Stomach (tissue), 9 donors: ENCODE results near the gene CHST14. TPM values are rescaled to one million over a fixed set of nuclear protein-coding genes. Genes with fewer than 3 reads are reported as not detected.

Experiments
- DNase-seq, 2 donors: peaks; one replicate each; pipeline versions ENCODE4 v3.0.0 to v3.0.0-alpha.2; 2013 to 2019
- H3K27ac ChIP-seq, 5 donors: fragments of 200-600 bp in 4 of 5; sonication (generic) in 4 of 5; one replicate each; pipeline ENCODE4 v1.5.1; 2013 to 2019; ENCODE audit warnings: mild to moderate bottlenecking in 1 of 5, moderate library complexity in 1 of 5
- H3K27me3 ChIP-seq, 3 donors: fragments of 200-600 bp; sonication (generic); one replicate each; pipeline ENCODE4 v1.5.1; 2017 to 2019; ENCODE audit warnings: mixed run types in 1 of 3
- H3K36me3 ChIP-seq, 4 donors: fragments of 200-600 bp; sonication (generic); 1 replicate in 3 of 4; 2 replicates in 1 of 4; pipeline ENCODE4 v1.5.1; 2016 to 2019
- H3K4me1 ChIP-seq, 4 donors: fragments of 200-600 bp; sonication (generic); one replicate each; pipeline ENCODE4 v1.5.1; 2016 to 2019
- H3K4me3 ChIP-seq, 4 donors: fragments of 200-600 bp; sonication (generic) in 3 of 4; one replicate each; pipeline ENCODE4 v1.5.1; 2016 to 2019; ENCODE audit warnings: mild to moderate bottlenecking in 1 of 4
- H3K9me3 ChIP-seq, 4 donors: fragments of 200-600 bp; sonication (generic); one replicate each; pipeline ENCODE4 v1.5.1; 2016 to 2019
- CTCF ChIP-seq, 7 experiments: fragments of 450-650 bp in 4 of 7; fragments of 200-600 bp in 3 of 7; sonication (generic) in 3 of 7; IDR thresholded peaks; one replicate each; pipeline ENCODE4 v1.5.1; 2016 to 2019; ENCODE audit warnings: antibody characterized with exemption in 7 of 7, control low read depth in 2 of 7, mild to moderate bottlenecking in 1 of 7
- EP300 ChIP-seq: sonication (generic); formaldehyde crosslinking; IDR thresholded peaks from one replicate; pipeline ENCODE4 v1.6.1; 2017; ENCODE audit warnings: antibody characterized with exemption
- POLR2A ChIP-seq, 4 donors: fragments of 450-650 bp; IDR thresholded peaks; one replicate each; pipeline ENCODE4 v1.6.1; 2016; ENCODE audit warnings: antibody characterized with exemption in 4 of 4, control low read depth in 2 of 4, mild to moderate bottlenecking in 1 of 4, moderate library complexity in 1 of 4
- POLR2AphosphoS5 ChIP-seq, 3 donors: sonication (generic); formaldehyde crosslinking; IDR thresholded peaks; one replicate each; pipeline ENCODE4 v1.6.1; 2016; ENCODE audit warnings: antibody characterized with exemption in 3 of 3
- WGBS, 5 donors: extraction: QIAGEN DNeasy Blood & Tissue Kit in 3 of 5; methylation state at CpG; one replicate each; pipeline versions ENCODE4 v1.1.5 to v1.1.7; 2013 to 2018; 5-methylcytosine and 5-hydroxymethylcytosine counted together
- intact Hi-C: fragments of 100-400 bp; cut with DNase I; formaldehyde crosslinking; loops from one replicate; pipeline ENCODE4 v1.15.1; 2023; ENCODE audit warnings: low total_unique reads
- polyA plus RNA-seq, 3 donors: library from polyadenylated mRNA; stranded (reverse); fragments of 200-250 nt; gene quantifications; one replicate each; pipeline ENCODE4 v1.2.3, GENCODE V29; 2013
- total RNA-seq, 5 donors: library from RNA; depleted of rRNA; stranded (reverse); fragments of >200 nt; gene quantifications; one replicate each; pipeline versions ENCODE4 v1.1.0 to v1.2.3, GENCODE V29; 2014 to 2016
- donor health status: healthy with polysubstance abuse.
- donor health status: Bipolar disorder and iron deficiency.
- donor health status: healthy.

CHST14 gene
- total and polyA plus RNA-seq, 8 donors: 0.92 to 14.6 (median 5.1) TPM

- Histone ChIP-seq H3K4me1 (peaks cover 6 to 17% (median 16%) of the 10 kb centered on the region in 4 donors), H3K4me3 (no peak overlapping the region), H3K27ac (no peak overlapping the region), H3K36me3 (no peaks in the 10 kb centered on the region), H3K9me3 (no peaks in the 10 kb centered on the region), H3K27me3 (peaks cover 0 to 6% (median 0%) of the 10 kb centered on the region in 3 donors)
- TF ChIP-seq POLR2AphosphoS5 (IDR thresholded peaks at IDR 0.05) (no peak), POLR2A (IDR thresholded peaks at IDR 0.05) (no peak)
- 86 to 93% (median 89%) methylated on average over 4 to 5 of the region's 5 CpGs for WGBS, 5 donors
- no peak for DNase-seq
- intact Hi-C loops: no loop called here
Observed at GRCh38 chr15:40513609-40514008, 42.8 kb downstream of the CHST14 start.

- WGBS, 5 donors: 82 to 93% (median 91%) methylated on average over 2 of the region's 2 CpGs
Observed at GRCh38 chr15:40516322-40516721, 45.5 kb downstream of the CHST14 start.

More at GRCh38 chr15:40516322-40516721, 45.5 kb downstream of the CHST14 start:
- Histone ChIP-seq H3K4me3 (no peak overlapping the region), H3K4me1 (peaks cover 6 to 10% (median 8%) of the 10 kb centered on the region in 4 donors), H3K36me3 (no peaks in the 10 kb centered on the region), H3K27me3 (no peaks in the 10 kb centered on the region), H3K9me3 (no peaks in the 10 kb centered on the region), H3K27ac (no peak overlapping the region)
- TF ChIP-seq POLR2A (IDR thresholded peaks at IDR 0.05): no peak
- no peak for TF ChIP-seq CTCF (IDR thresholded peaks at IDR 0.05)
- TF ChIP-seq POLR2AphosphoS5 (IDR thresholded peaks at IDR 0.05): no peak
- TF ChIP-seq EP300: no peak
- intact Hi-C loops: no loop called here
- no peak for DNase-seq

Other genes starting within 250 kb of the CHST14 start
- 10 to 100 TPM in 3 of 5 donors, 1 to 10 TPM in 1, under 1 TPM in 1; under 0.01 to 91.9 (median 16.3) TPM for gene PAK6, start 231.9 kb upstream of the CHST14 start, total RNA-seq
- gene PAK6, start 231.9 kb upstream of the CHST14 start, polyA plus RNA-seq: 1 to 10 TPM; 1.8 to 7.7 (median 4.7) TPM
- under 1 TPM in 1 of 5 donors, not detected in 4; 0.37 TPM for gene ANKRD63, start 187.9 kb upstream of the CHST14 start, total RNA-seq
- gene ANKRD63, start 187.9 kb upstream of the CHST14 start, polyA plus RNA-seq: not detected
- 10 to 100 TPM in 3 of 5 donors, 1 to 10 TPM in 2; 3.5 to 12.5 (median 11.7) TPM for gene PLCB2, start 163.0 kb upstream of the CHST14 start, total RNA-seq
- 1 to 10 TPM; 5.3 to 5.6 (median 5.4) TPM for gene PLCB2, start 163.0 kb upstream of the CHST14 start, polyA plus RNA-seq
- gene INAFM2, start 147.3 kb upstream of the CHST14 start, total RNA-seq: 10 to 100 TPM; 16.4 to 65.2 (median 21.6) TPM
- 10 to 100 TPM in 1 of 3 donors, 1 to 10 TPM in 2; 3.4 to 20.5 (median 8.8) TPM for gene INAFM2, start 147.3 kb upstream of the CHST14 start, polyA plus RNA-seq
- 10 to 100 TPM in 4 of 5 donors, under 1 TPM in 1; 0.58 to 39.3 (median 21.1) TPM for gene CCDC9B, start 130.0 kb upstream of the CHST14 start, total RNA-seq
- 1 to 10 TPM; 2.9 to 9.7 (median 8.2) TPM for gene CCDC9B, start 130.0 kb upstream of the CHST14 start, polyA plus RNA-seq
- 1,000 to 10,000 TPM in 1 of 5 donors, 10 to 100 TPM in 2, 1 to 10 TPM in 1, not detected in 1; 4.7 to 1,748 (median 37.2) TPM for gene PHGR1, start 120.0 kb upstream of the CHST14 start, total RNA-seq
- 1,000 to 10,000 TPM in 1 of 3 donors, 100 to 1,000 TPM in 2; 132 to 2,907 (median 156) TPM for gene PHGR1, start 120.0 kb upstream of the CHST14 start, polyA plus RNA-seq
- gene DISP2, start 112.8 kb upstream of the CHST14 start, total RNA-seq: 10 to 100 TPM in 1 of 5 donors, under 1 TPM in 3, not detected in 1; 0.29 to 10.1 (median 0.48) TPM
- gene DISP2, start 112.8 kb upstream of the CHST14 start, polyA plus RNA-seq: 1 to 10 TPM in 1 of 3 donors, under 1 TPM in 2; 0.15 to 1.7 (median 0.93) TPM
- gene KNSTRN, start 88.3 kb upstream of the CHST14 start, total RNA-seq: 10 to 100 TPM in 3 of 5 donors, 1 to 10 TPM in 2; 4.0 to 15.6 (median 10.7) TPM
- 10 to 100 TPM; 13.9 to 16.3 (median 16.0) TPM for gene KNSTRN, start 88.3 kb upstream of the CHST14 start, polyA plus RNA-seq
- 10 to 100 TPM; 40.9 to 78.1 (median 50.0) TPM for gene IVD, start 65.2 kb upstream of the CHST14 start, total RNA-seq
- 10 to 100 TPM; 26.7 to 45.1 (median 34.8) TPM for gene IVD, start 65.2 kb upstream of the CHST14 start, polyA plus RNA-seq
- gene BAHD1, start 30.0 kb upstream of the CHST14 start, total RNA-seq: 10 to 100 TPM in 4 of 5 donors, 1 to 10 TPM in 1; 5.3 to 35.9 (median 16.7) TPM
- 1 to 10 TPM; 7.3 to 8.7 (median 7.5) TPM for gene BAHD1, start 30.0 kb upstream of the CHST14 start, polyA plus RNA-seq
- 10 to 100 TPM; 12.3 to 39.4 (median 32.9) TPM for gene CCDC32, start 94.1 kb downstream of the CHST14 start, total RNA-seq
- 10 to 100 TPM; 14.4 to 65.7 (median 28.1) TPM for gene CCDC32, start 94.1 kb downstream of the CHST14 start, polyA plus RNA-seq
- 10 to 100 TPM in 1 of 5 donors, 1 to 10 TPM in 2, not detected in 2; 7.0 to 12.1 (median 8.1) TPM for gene RPUSD2, start 98.3 kb downstream of the CHST14 start, total RNA-seq
- gene RPUSD2, start 98.3 kb downstream of the CHST14 start, polyA plus RNA-seq: 10 to 100 TPM in 1 of 3 donors, 1 to 10 TPM in 2; 5.6 to 11.9 (median 6.6) TPM
- 10 to 100 TPM in 2 of 5 donors, 1 to 10 TPM in 3; 1.4 to 57.8 (median 8.7) TPM for gene KNL1, start 123.3 kb downstream of the CHST14 start, total RNA-seq
- 1 to 10 TPM in 2 of 3 donors, under 1 TPM in 1; 0.50 to 1.8 (median 1.4) TPM for gene KNL1, start 123.3 kb downstream of the CHST14 start, polyA plus RNA-seq
- 1 to 10 TPM in 1 of 5 donors, under 1 TPM in 2, not detected in 2; 0.58 to 3.5 (median 0.87) TPM for gene RAD51, start 224.2 kb downstream of the CHST14 start, total RNA-seq
- 1 to 10 TPM; 1.6 to 2.7 (median 2.4) TPM for gene RAD51, start 224.2 kb downstream of the CHST14 start, polyA plus RNA-seq